ENCODE results near the gene PIAS4.

PIAS4 gene

GRCh38 chr19:4029247-4029614 is 21.7 kb downstream of the PIAS4 start:
- in situ Hi-C loops (cut with HindIII; ENCODE audit: low sequenced_read_pairs) = no loop called here
- no peak for DNase-seq (ENCODE audit: low read depth, low spot score)

GRCh38 chr19:4030552-4030951 is 23.0 kb downstream of the PIAS4 start:
- in situ Hi-C loops (cut with HindIII; ENCODE audit: low sequenced_read_pairs) = no loop called here
- H3K4me3 ChIP-seq (ENCODE audit: low read depth, low read length) = no peak overlapping the region
- TF ChIP-seq CTCF (IDR thresholded peaks at IDR 0.05; ENCODE audit: low read depth, low read length) = no peak
- no peak for DNase-seq (ENCODE audit: low read depth, low spot score)

More at GRCh38 chr19:4029247-4029614, 21.7 kb downstream of the PIAS4 start:
- H3K4me3 ChIP-seq (ENCODE audit: low read depth, low read length) = no peak overlapping the region
- TF ChIP-seq CTCF (IDR thresholded peaks at IDR 0.05; ENCODE audit: low read depth, low read length) = no peak

GRCh38 chr19:4030981-4031380 is 23.4 kb downstream of the PIAS4 start:
- DNase-seq (ENCODE audit: low read depth, low spot score) = no peak
- in situ Hi-C loops (cut with HindIII; ENCODE audit: low sequenced_read_pairs) = no loop called here
- H3K4me3 ChIP-seq (ENCODE audit: low read depth, low read length) = no peak overlapping the region

GRCh38 chr19:4031420-4031819 is 23.9 kb downstream of the PIAS4 start:
- DNase-seq (ENCODE audit: low read depth, low spot score) = no peak
- in situ Hi-C loops (cut with HindIII; ENCODE audit: low sequenced_read_pairs) = no loop called here
- H3K4me3 ChIP-seq (ENCODE audit: low read depth, low read length) = no peak overlapping the region
- no peak for TF ChIP-seq CTCF (IDR thresholded peaks at IDR 0.05; ENCODE audit: low read depth, low read length)

More at GRCh38 chr19:4030981-4031380, 23.4 kb downstream of the PIAS4 start:
- no peak for TF ChIP-seq CTCF (IDR thresholded peaks at IDR 0.05; ENCODE audit: low read depth, low read length)

- in situ Hi-C loops (cut with HindIII; ENCODE audit: low sequenced_read_pairs) = no loop called here
Measured at GRCh38 chr19:4032436-4032835, 24.9 kb downstream of the PIAS4 start.

GRCh38 chr19:4033028-4033956 is 25.8 kb downstream of the PIAS4 start:
- in situ Hi-C loops (cut with HindIII; ENCODE audit: low sequenced_read_pairs) = no loop called here

More at GRCh38 chr19:4032436-4032835, 24.9 kb downstream of the PIAS4 start:
- no peak for DNase-seq (ENCODE audit: low read depth, low spot score)
- TF ChIP-seq CTCF (IDR thresholded peaks at IDR 0.05; ENCODE audit: low read depth, low read length) = no peak
- H3K4me3 ChIP-seq (ENCODE audit: low read depth, low read length) = no peak overlapping the region

More at GRCh38 chr19:4033028-4033956, 25.8 kb downstream of the PIAS4 start:
- TF ChIP-seq CTCF (IDR thresholded peaks at IDR 0.05; ENCODE audit: low read depth, low read length) = no peak
- H3K4me3 ChIP-seq (ENCODE audit: low read depth, low read length) = no peak overlapping the region
- no peak for DNase-seq (ENCODE audit: low read depth, low spot score)

All from astrocyte of the spinal cord (primary cell).